Central memory CD8-positive, alpha-beta T cell (primary cell): Measurements from ENCODE around the gene KRT27.

Experiments used
- ATAC-seq: fragments of 150-1000 bp; cut with Tn5 transposase; replicated peaks from 2 replicates; pipeline ENCODE4 v1.10.0; 2022; ENCODE audit warnings: mild to moderate bottlenecking, moderate FRiP score, moderate number of reproducible peaks; ENCODE audit not compliant: poor library complexity, severe bottlenecking; ENCODE audit errors: extremely low read depth
- DNase-seq, 2 donors: peaks; one replicate each; pipeline ENCODE4 v3.0.0; 2021; ENCODE audit warnings: low spot score in 2 of 2
- H3K27ac Mint-ChIP-seq: one replicate; pipeline ENCODE4 v1.8.0; 2022; ENCODE audit warnings: low read depth, mild to moderate bottlenecking, moderate library complexity, mixed read lengths
- H3K27me3 Mint-ChIP-seq: one replicate; pipeline ENCODE4 v1.8.0; 2022; ENCODE audit warnings: mixed read lengths
- H3K36me3 Mint-ChIP-seq: one replicate; pipeline ENCODE4 v1.8.0; 2022; ENCODE audit warnings: mild to moderate bottlenecking, moderate library complexity, mixed read lengths; ENCODE audit not compliant: insufficient read depth
- H3K4me1 Mint-ChIP-seq: one replicate; pipeline ENCODE4 v1.8.0; 2022; ENCODE audit warnings: mixed read lengths
- H3K4me3 Mint-ChIP-seq: one replicate; pipeline ENCODE4 v1.8.0; 2022; ENCODE audit warnings: mild to moderate bottlenecking, moderate library complexity, mixed read lengths
- H3K9me3 Mint-ChIP-seq: one replicate; pipeline ENCODE4 v1.8.0; 2022; ENCODE audit warnings: mixed read lengths

The KRT27 gene

GRCh38 chr17:40801157-40801556 is 18.8 kb upstream of the KRT27 start:
- Mint-ChIP-seq H3K27ac (no peak overlapping the region), H3K4me1 (no peaks in the 10 kb centered on the region), H3K27me3 (peaks cover 30% of the 10 kb centered on the region), H3K36me3 (no peaks in the 10 kb centered on the region), H3K4me3 (no peak overlapping the region), H3K9me3 (no peaks in the 10 kb centered on the region)
- ATAC-seq (no peak), DNase-seq (no peak)

GRCh38 chr17:40800381-40800780 is 18.0 kb upstream of the KRT27 start:
- ATAC-seq: no peak
- no peak for DNase-seq
- H3K36me3 Mint-ChIP-seq: no peaks in the 10 kb centered on the region
- H3K4me3 Mint-ChIP-seq: no peak overlapping the region
- peaks cover 30% of the 10 kb centered on the region for H3K27me3 Mint-ChIP-seq
- no peaks in the 10 kb centered on the region for H3K9me3 Mint-ChIP-seq
- H3K27ac Mint-ChIP-seq: no peak overlapping the region
- no peaks in the 10 kb centered on the region for H3K4me1 Mint-ChIP-seq

DNA sequence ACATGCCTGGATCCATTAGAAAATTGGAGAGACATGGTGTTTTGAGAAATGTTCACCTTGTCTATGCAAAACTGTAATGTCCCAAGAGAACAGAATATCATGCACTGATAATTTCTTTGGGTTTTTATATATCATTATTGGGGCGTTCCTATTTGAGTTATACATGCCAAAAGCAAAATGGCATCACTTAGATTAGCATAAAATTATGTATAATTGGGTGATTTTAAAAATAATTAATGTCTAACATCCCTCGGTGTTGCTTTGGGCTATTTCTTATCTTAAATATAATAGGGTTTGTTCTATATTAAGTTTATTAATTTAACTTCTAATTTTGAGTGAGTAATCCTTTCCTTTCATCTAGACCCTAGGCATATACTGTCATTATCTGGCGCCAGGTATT is 17.5 kb upstream of the KRT27 start, which contains the start of gene KRT28:
Gene KRT28 (minus strand): TSS at position 101 of the 400 bp plus-strand sequence. CDS start 66 bp downstream, at position 35.
- no peak within 1 kb of the TSS for H3K4me3 Mint-ChIP-seq
- no peaks in the 10 kb centered on the region for H3K9me3 Mint-ChIP-seq
- H3K36me3 Mint-ChIP-seq: no peaks in the 10 kb centered on the region
- no peak for ATAC-seq
- DNase-seq: no peak
- H3K4me1 Mint-ChIP-seq: no peaks in the 10 kb centered on the region
- H3K27ac Mint-ChIP-seq: no peak within 1 kb of the TSS
- peaks cover 30% of the 10 kb centered on the region for H3K27me3 Mint-ChIP-seq

DNA sequence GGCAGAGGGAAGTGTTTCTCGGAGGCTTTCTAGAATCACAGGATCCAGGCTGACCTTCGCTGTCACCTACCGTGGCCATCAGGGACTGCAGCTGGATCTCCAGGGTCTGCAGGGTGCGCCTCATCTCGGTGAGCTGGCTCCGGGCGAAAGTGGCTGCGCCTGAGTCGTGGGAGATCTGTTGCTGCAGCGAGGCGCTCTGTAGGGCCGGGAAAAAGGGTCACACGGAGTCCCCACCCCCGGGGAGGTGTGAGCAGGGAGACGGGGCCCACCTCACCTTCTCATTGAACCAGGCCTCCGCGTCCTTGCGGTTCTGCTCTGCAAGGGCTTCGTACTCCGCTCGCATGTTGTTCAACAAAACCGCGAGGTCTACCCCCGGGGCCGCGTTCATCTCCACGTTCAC is 14.5 kb upstream of the KRT27 start:
- DNase-seq: no peak
- Mint-ChIP-seq H3K9me3 (no peaks in the 10 kb centered on the region), H3K27me3 (peaks cover 40% of the 10 kb centered on the region), H3K36me3 (no peaks in the 10 kb centered on the region), H3K4me3 (no peak overlapping the region), H3K4me1 (no peaks in the 10 kb centered on the region), H3K27ac (no peak overlapping the region)
- no peak for ATAC-seq

DNA sequence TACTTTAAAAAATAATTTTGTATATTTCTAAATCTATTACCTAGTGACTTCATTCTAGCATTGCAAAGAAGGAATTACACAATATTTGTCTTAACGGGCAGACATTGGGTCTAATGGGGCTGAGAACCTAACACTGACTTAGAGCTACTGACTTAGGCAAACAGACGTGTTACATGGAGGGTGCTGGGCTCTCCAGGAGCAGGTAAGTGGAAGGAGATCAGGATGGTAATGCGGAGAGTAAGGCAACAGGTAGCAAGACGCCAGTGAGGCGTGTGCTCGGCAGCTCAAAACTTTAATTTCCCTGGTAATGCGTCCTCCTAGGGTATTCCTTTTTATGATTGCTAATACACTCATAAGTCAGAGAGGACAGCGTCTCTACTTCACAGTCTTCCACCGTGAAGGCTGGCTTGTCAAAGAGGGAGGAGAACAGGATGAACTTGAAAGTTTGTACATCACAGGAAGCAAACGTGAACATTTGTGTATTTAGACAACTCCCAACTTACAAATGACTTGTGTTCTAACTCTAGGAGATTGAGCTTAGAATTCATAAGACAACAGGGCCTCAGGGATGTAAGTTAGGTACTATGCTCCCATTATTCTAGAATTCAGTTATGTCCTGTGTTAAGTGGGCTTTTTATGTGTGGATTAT is 12.8 kb upstream of the KRT27 start:
- H3K4me3 Mint-ChIP-seq: no peak overlapping the region
- DNase-seq: no peak
- H3K4me1 Mint-ChIP-seq: no peaks in the 10 kb centered on the region
- H3K9me3 Mint-ChIP-seq: no peaks in the 10 kb centered on the region
- peaks cover 40% of the 10 kb centered on the region for H3K27me3 Mint-ChIP-seq
- no peak for ATAC-seq
- H3K36me3 Mint-ChIP-seq: no peaks in the 10 kb centered on the region
- no peak overlapping the region for H3K27ac Mint-ChIP-seq

- no peak for ATAC-seq
- no peak for DNase-seq
- H3K4me3 Mint-ChIP-seq: no peak overlapping the region
- no peaks in the 10 kb centered on the region for H3K9me3 Mint-ChIP-seq
- H3K27ac Mint-ChIP-seq: no peak overlapping the region
- peaks cover 40% of the 10 kb centered on the region for H3K27me3 Mint-ChIP-seq
- no peaks in the 10 kb centered on the region for H3K36me3 Mint-ChIP-seq
- no peaks in the 10 kb centered on the region for H3K4me1 Mint-ChIP-seq
Observed at GRCh38 chr17:40794466-40794865, 12.1 kb upstream of the KRT27 start.

GRCh38 chr17:40793832-40794231 is 11.5 kb upstream of the KRT27 start:
- Mint-ChIP-seq H3K9me3 (no peaks in the 10 kb centered on the region), H3K27me3 (peaks cover 40% of the 10 kb centered on the region), H3K4me3 (no peak overlapping the region), H3K4me1 (no peaks in the 10 kb centered on the region), H3K36me3 (no peaks in the 10 kb centered on the region), H3K27ac (no peak overlapping the region)
- DNase-seq (no peak), ATAC-seq (no peak)

- ATAC-seq (no peak), DNase-seq (no peak)
- H3K4me1 Mint-ChIP-seq: no peaks in the 10 kb centered on the region
- no peak overlapping the region for H3K27ac Mint-ChIP-seq
- H3K36me3 Mint-ChIP-seq: no peaks in the 10 kb centered on the region
- H3K27me3 Mint-ChIP-seq: peaks cover 51% of the 10 kb centered on the region
- no peak overlapping the region for H3K4me3 Mint-ChIP-seq
- H3K9me3 Mint-ChIP-seq: no peaks in the 10 kb centered on the region
Observed at GRCh38 chr17:40791787-40792436, 9.6 kb upstream of the KRT27 start.

DNA sequence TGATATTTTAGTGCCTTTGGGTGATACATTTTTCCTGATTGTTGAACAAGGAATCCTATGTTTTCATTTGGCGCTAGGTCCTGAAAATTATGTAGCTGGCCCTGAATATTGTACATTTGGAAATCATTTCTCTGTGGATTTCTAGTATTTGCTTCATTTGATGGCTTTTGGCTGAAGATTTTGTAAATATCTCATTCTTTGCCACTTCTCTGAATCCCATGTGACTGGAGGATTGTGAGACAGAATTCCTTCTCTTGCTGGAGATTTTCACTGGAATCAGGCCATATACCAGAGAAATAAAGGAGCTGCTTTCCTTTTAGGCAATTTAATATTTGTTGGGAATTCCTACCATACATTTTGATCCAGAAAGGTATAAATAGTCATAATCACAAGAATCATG is 8.8 kb upstream of the KRT27 start:
- ATAC-seq (no peak), DNase-seq (no peak)
- H3K4me1 Mint-ChIP-seq: no peaks in the 10 kb centered on the region
- no peak overlapping the region for H3K4me3 Mint-ChIP-seq
- peaks cover 45% of the 10 kb centered on the region for H3K27me3 Mint-ChIP-seq
- no peaks in the 10 kb centered on the region for H3K36me3 Mint-ChIP-seq
- no peaks in the 10 kb centered on the region for H3K9me3 Mint-ChIP-seq
- no peak overlapping the region for H3K27ac Mint-ChIP-seq

- ATAC-seq: no peak
- H3K27me3 Mint-ChIP-seq: peaks cover 95% of the 10 kb centered on the region
- no peaks in the 10 kb centered on the region for H3K4me1 Mint-ChIP-seq
- no peak overlapping the region for H3K27ac Mint-ChIP-seq
- H3K4me3 Mint-ChIP-seq: no peak overlapping the region
- DNase-seq: no peak
- peaks cover 2% of the 10 kb centered on the region for H3K36me3 Mint-ChIP-seq
- H3K9me3 Mint-ChIP-seq: no peaks in the 10 kb centered on the region
Observed at GRCh38 chr17:40779181-40779909, 3.0 kb downstream of the KRT27 start.

- H3K27me3 Mint-ChIP-seq: peaks cover 90% of the 10 kb centered on the region
- ATAC-seq: no peak
- H3K36me3 Mint-ChIP-seq: peaks cover 2% of the 10 kb centered on the region
- no peak for DNase-seq
- H3K4me1 Mint-ChIP-seq: no peaks in the 10 kb centered on the region
- H3K4me3 Mint-ChIP-seq: no peak overlapping the region
- H3K27ac Mint-ChIP-seq: no peak overlapping the region
- no peaks in the 10 kb centered on the region for H3K9me3 Mint-ChIP-seq
Observed at GRCh38 chr17:40778461-40778860, 3.9 kb downstream of the KRT27 start.

GRCh38 chr17:40777971-40778370 is 4.4 kb downstream of the KRT27 start:
- ATAC-seq: no peak
- Mint-ChIP-seq H3K27me3 (peaks cover 88% of the 10 kb centered on the region), H3K27ac (no peak overlapping the region), H3K36me3 (peaks cover 2% of the 10 kb centered on the region), H3K9me3 (no peaks in the 10 kb centered on the region), H3K4me1 (no peaks in the 10 kb centered on the region), H3K4me3 (no peak overlapping the region)
- DNase-seq: no peak

- H3K27me3 Mint-ChIP-seq: peaks cover 88% of the 10 kb centered on the region
- H3K27ac Mint-ChIP-seq: no peak overlapping the region
- H3K4me1 Mint-ChIP-seq: no peaks in the 10 kb centered on the region
- peaks cover 3% of the 10 kb centered on the region for H3K36me3 Mint-ChIP-seq
- no peaks in the 10 kb centered on the region for H3K9me3 Mint-ChIP-seq
- no peak overlapping the region for H3K4me3 Mint-ChIP-seq
- ATAC-seq (no peak), DNase-seq (no peak)
Observed at GRCh38 chr17:40777459-40777858, 4.9 kb downstream of the KRT27 start.
